H1 (cell line): Measurements from ENCODE around the gene SLC38A1. TPM values are rescaled to one million over a fixed set of nuclear protein-coding genes. Genes with fewer than 3 reads are reported as not detected.

ENCODE experiments used
- CTCF ChIA-PET: fragments of 300-600 bp; sonication (Branson Sonifier 250); formaldehyde crosslinking; loops from one replicate; lab custom pipeline; 2021; ENCODE audit not compliant: partially characterized antibody; lab: Charles Lee
- POLR2A ChIA-PET: fragments of 300-600 bp; sonication (Branson Sonifier 250); formaldehyde crosslinking; loops from one replicate; lab custom pipeline; 2021; ENCODE audit warnings: inconsistent platforms; ENCODE audit not compliant: partially characterized antibody; lab: Charles Lee
- DNase-seq, 2 experiments: peaks; one replicate each; pipeline versions ENCODE4 v3.0.0 to v3.0.0-alpha.2; 2010 to 2022; ENCODE audit warnings: low spot score in 2 of 2, low read depth in 1 of 2, mixed read lengths in 1 of 2
- FAIRE-seq: peaks from 2 replicates; lab custom pipeline; 2011; peaks lifted over from hg19 to GRCh38; lab: Jason Lieb, UNC
- H2AFZ ChIP-seq: 2 replicates; pipeline ENCODE4 v1.8.1; 2012; ENCODE audit warnings: low read length, inconsistent platforms
- H2AK5ac ChIP-seq: 2 replicates; pipeline ENCODE4 v1.6.1; 2013; ENCODE audit warnings: low read depth, low read length
- H2BK120ac ChIP-seq: replicated peaks from 2 replicates; pipeline ENCODE3; 2013; ENCODE audit warnings: low read depth, low read length, inconsistent platforms
- H2BK12ac ChIP-seq: 2 replicates; pipeline ENCODE4 v1.6.1; 2013; ENCODE audit warnings: low read depth, low read length
- H2BK15ac ChIP-seq: 2 replicates; pipeline ENCODE4 v1.6.1; 2013; ENCODE audit warnings: low read length
- H2BK20ac ChIP-seq: 2 replicates; pipeline ENCODE4 v1.6.1; 2013; ENCODE audit warnings: low read length
- H2BK5ac ChIP-seq: 2 replicates; pipeline ENCODE4 v1.6.1; 2013; ENCODE audit warnings: low read depth, low read length
- H3K14ac ChIP-seq: 2 replicates; pipeline ENCODE4 v1.6.1; 2013; ENCODE audit warnings: inconsistent platforms; ENCODE audit not compliant: insufficient read length
- H3K18ac ChIP-seq: 2 replicates; pipeline ENCODE4 v1.6.1; 2013; ENCODE audit warnings: low read length; ENCODE audit errors: extremely low read depth
- H3K23ac ChIP-seq: 2 replicates; pipeline ENCODE4 v1.6.1; 2013; ENCODE audit warnings: inconsistent platforms; ENCODE audit not compliant: insufficient read length
- H3K23me2 ChIP-seq: 2 replicates; pipeline ENCODE4 v1.6.1; 2013; ENCODE audit warnings: low read depth, low read length
- H3K27ac ChIP-seq: 2 replicates; pipeline ENCODE4 v1.6.1; 2011; ENCODE audit warnings: low read depth, low read length, inconsistent platforms
- H3K27me3 ChIP-seq, 4 experiments: replicated peaks in 1 of 4; 1 replicate in 1 of 4; 2 replicates in 3 of 4; pipeline versions ENCODE4 v1.6.1 to v1.8.1; 2011 to 2013; ENCODE audit warnings: low read length in 3 of 4, mild to moderate bottlenecking in 3 of 4, inconsistent platforms in 2 of 4, mixed read lengths in 2 of 4, moderate library complexity in 1 of 4; ENCODE audit not compliant: control insufficient read depth in 3 of 4, insufficient read depth in 3 of 4; ENCODE audit errors: extremely low read depth in 1 of 4
- H3K36me3 ChIP-seq, 4 experiments: 2 replicates each; pipeline versions ENCODE4 v1.6.1 to v1.8.1; 2011 to 2013; ENCODE audit warnings: mild to moderate bottlenecking in 4 of 4, low read length in 3 of 4, moderate library complexity in 2 of 4, control low read depth in 1 of 4, inconsistent platforms in 1 of 4; ENCODE audit not compliant: insufficient read depth in 4 of 4, control insufficient read depth in 2 of 4
- H3K4ac ChIP-seq: replicated peaks from 2 replicates; pipeline ENCODE3; 2013; ENCODE audit warnings: low read length, low read depth, mixed read lengths, inconsistent platforms; ENCODE audit not compliant: insufficient read length
- H3K4me1 ChIP-seq, 4 experiments: replicated peaks in 1 of 4; 1 replicate in 1 of 4; 2 replicates in 3 of 4; pipeline versions ENCODE4 v1.6.1 to v1.8.1; 2011 to 2013; ENCODE audit warnings: low read length in 3 of 4, inconsistent platforms in 2 of 4, mixed read lengths in 1 of 4; ENCODE audit not compliant: insufficient read depth in 4 of 4, control insufficient read depth in 3 of 4
- H3K4me2 ChIP-seq, 2 experiments: 2 replicates each; pipeline versions ENCODE4 v1.6.1 to v1.8.1; 2011 to 2013; ENCODE audit warnings: low read depth in 2 of 2, low read length in 2 of 2, control low read depth in 1 of 2, inconsistent platforms in 1 of 2, mild to moderate bottlenecking in 1 of 2; ENCODE audit not compliant: insufficient read depth in 1 of 2
- H3K4me3 ChIP-seq, 4 experiments: fragments of 200-600, 300-600 bp in 1 of 4; sonication (generic), shearing (Covaris generic), sonication (Bioruptor Twin) in 1 of 4; 2 replicates each; pipeline versions ENCODE4 v1.5.1 to v1.8.1; 2011 to 2016; ENCODE audit warnings: low read length in 4 of 4, low read depth in 3 of 4, control low read depth in 2 of 4, inconsistent platforms in 2 of 4, mild to moderate bottlenecking in 2 of 4, mixed read lengths in 1 of 4, moderate library complexity in 1 of 4; ENCODE audit not compliant: insufficient read depth in 2 of 4; ENCODE audit errors: extremely low read depth in 1 of 4
- H3K56ac ChIP-seq: replicated peaks from 2 replicates; pipeline ENCODE3; 2013; ENCODE audit warnings: low read depth, mild to moderate bottlenecking, mixed read lengths, low read length, inconsistent platforms; ENCODE audit not compliant: insufficient read length
- H3K79me1 ChIP-seq: 2 replicates; pipeline ENCODE4 v1.6.1; 2013; ENCODE audit warnings: low read depth, low read length, control low read depth
- H3K79me2 ChIP-seq, 2 experiments: 2 replicates each; pipeline versions ENCODE4 v1.6.1 to v1.8.1; 2012 to 2013; ENCODE audit warnings: low read length in 2 of 2, mild to moderate bottlenecking in 2 of 2, inconsistent platforms in 1 of 2; ENCODE audit not compliant: insufficient read depth in 2 of 2, control insufficient read depth in 1 of 2
- H3K9ac ChIP-seq, 4 experiments: replicated peaks in 1 of 4; 1 replicate in 1 of 4; 2 replicates in 3 of 4; pipeline versions ENCODE4 v1.6.1 to v1.8.1; 2011 to 2013; ENCODE audit warnings: low read depth in 3 of 4, low read length in 3 of 4, control low read depth in 2 of 4, mild to moderate bottlenecking in 2 of 4, moderate library complexity in 2 of 4, inconsistent platforms in 1 of 4; ENCODE audit errors: extremely low read depth in 1 of 4
- H3K9me3 ChIP-seq, 2 experiments: 2 replicates each; pipeline versions ENCODE4 v1.6.1 to v1.8.1; 2012 to 2013; ENCODE audit warnings: mild to moderate bottlenecking in 2 of 2, moderate library complexity in 2 of 2, control low read depth in 1 of 2, inconsistent platforms in 1 of 2, low read depth in 1 of 2, low read length in 1 of 2, mixed read lengths in 1 of 2; ENCODE audit not compliant: insufficient read depth in 2 of 2
- H4K20me1 ChIP-seq, 2 experiments: replicated peaks in 1 of 2; 2 replicates each; pipeline versions ENCODE3 to v1.8.1; 2011 to 2013; ENCODE audit warnings: inconsistent platforms in 2 of 2, low read length in 2 of 2, mild to moderate bottlenecking in 1 of 2; ENCODE audit not compliant: insufficient read depth in 2 of 2, control insufficient read depth in 1 of 2
- H4K5ac ChIP-seq: 2 replicates; pipeline ENCODE4 v1.6.1; 2013; ENCODE audit warnings: low read length, low read depth, mixed read lengths, inconsistent platforms; ENCODE audit not compliant: insufficient read length
- H4K8ac ChIP-seq: 2 replicates; pipeline ENCODE4 v1.8.0; 2013; ENCODE audit warnings: mild to moderate bottlenecking, moderate library complexity, low read length, inconsistent platforms; ENCODE audit not compliant: insufficient read depth; ENCODE audit errors: extremely low read depth
- H4K91ac ChIP-seq: replicated peaks from 2 replicates; pipeline ENCODE3; 2013; ENCODE audit warnings: low read length, mixed read lengths, inconsistent platforms; ENCODE audit not compliant: insufficient read length
- POLR2AphosphoS5 ChIP-seq: IDR thresholded peaks from 2 replicates; pipeline ENCODE4 v1.6.1; 2011; ENCODE audit warnings: low read depth, low read length
- SRF ChIP-seq: IDR thresholded peaks from 2 replicates; pipeline ENCODE4 v1.6.1; 2011; ENCODE audit warnings: mild to moderate bottlenecking, low read depth, low read length, moderate library complexity
- WGBS, 2 experiments: shearing (Covaris generic) in 1 of 2; methylation state at CpG; one replicate each; pipeline versions ENCODE4 v1.1.6 to v1.1.7; 2013 to 2015; ENCODE audit warnings: low lambda C conversion rate in 2 of 2, mixed read lengths in 2 of 2, inconsistent platforms in 1 of 2, low coverage in 1 of 2, missing lambda C conversion rate in 1 of 2; ENCODE audit not compliant: insufficient replicate concordance in 2 of 2, insufficient coverage in 1 of 2, insufficient read length in 1 of 2; ENCODE audit errors: extremely low coverage in 1 of 2, missing lambda C conversion rate in 1 of 2; 5-methylcytosine and 5-hydroxymethylcytosine counted together
- polyA plus RNA-seq, 7 experiments: library from polyadenylated mRNA; depleted of rRNA in 3 of 7; stranded (reverse) in 5 of 7; unstranded in 2 of 7; fragments of >200 nt in 5 of 7; fragments of 200-250 nt in 2 of 7; gene quantifications; 1 replicate in 5 of 7; 2 replicates in 1 of 7; 4 replicates in 1 of 7; pipeline versions ENCODE4 v1.2.1 to v1.2.3, GENCODE V29; 2011 to 2013; ENCODE audit warnings: missing spikeins in 2 of 7, mixed read lengths in 2 of 7
- total RNA-seq: library from RNA; stranded (reverse); fragmentation: NEBNext Ultra II Directional; extraction: Animal tissue kit (Norgen Biotek cat#: 25700); gene quantifications from 2 replicates; pipeline ENCODE4 v1.2.1, GENCODE V29; 2021
- TF ChIP-seq, protein P1 (sequence below): IDR thresholded peaks from 2 replicates; pipeline ENCODE4 v1.6.1; 2012; ENCODE audit warnings: inconsistent platforms

The SLC38A1 gene
- total and polyA plus RNA-seq, 2 of the 8 experiments (the other 6 are each of a cell fraction or from before 2014, with no cell fraction given): 83.4 to 242 TPM

DNA sequence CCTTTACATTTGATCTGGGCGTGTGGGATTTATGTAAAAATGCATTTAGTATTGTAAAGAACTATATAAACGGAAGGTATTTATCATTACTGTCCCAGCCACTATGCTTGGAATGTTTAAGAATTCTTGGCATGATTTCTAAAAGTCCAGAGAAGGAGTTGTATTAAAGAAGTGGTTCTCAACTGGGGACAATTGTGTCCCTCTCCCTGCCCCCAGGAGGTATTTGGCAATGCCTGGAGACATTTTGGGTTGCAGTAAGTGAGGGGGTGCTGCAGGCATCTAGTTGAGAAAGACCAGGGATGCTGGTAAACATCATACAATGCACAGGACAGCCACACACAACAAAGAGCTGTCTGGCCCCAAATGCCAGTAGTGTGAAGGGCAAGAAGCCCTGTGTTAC is 7.2 kb downstream of the SLC38A1 start:
- Histone ChIP-seq H3K4me1 (peaks cover 16 to 39% (median 34%) of the 10 kb centered on the region in 4 experiments), H3K79me1 (no peaks in the 10 kb centered on the region; the same call in 1 of the 2 replicates), H3K4me2 (peak overlapping the region; percentile 59 to 87), H3K4ac (no peak overlapping the region), H2AK5ac (peak overlapping the region; percentile 28; the same call in 1 of the 2 replicates), H3K9ac (no peak overlapping the region), H3K79me2 (peaks cover 91 to 100% of the 10 kb centered on the region in 2 experiments), H3K36me3 (peaks cover 0 to 3% (median 0%) of the 10 kb centered on the region in 4 experiments; a peak in 3 of 8 replicates), H2BK20ac (no peak overlapping the region), H3K23me2 (peaks cover 4% of the 10 kb centered on the region), H3K18ac (no peak overlapping the region), H3K23ac (no peak overlapping the region), H3K14ac (no peak overlapping the region), H3K56ac (no peak overlapping the region), H3K27me3 (no peaks in the 10 kb centered on the region), H2BK5ac (no peak overlapping the region; the same call in 1 of the 2 replicates), H4K8ac (no peak overlapping the region), H2AFZ (no peak overlapping the region), H4K91ac (no peak overlapping the region), H3K4me3 (peak overlapping the region in 1 of 4 experiments; percentile 41; a peak in 2 of 8 replicates), H4K20me1 (peaks cover 40 to 45% of the 10 kb centered on the region in 2 experiments), H2BK120ac (no peak overlapping the region), H2BK15ac (no peak overlapping the region), H3K9me3 (no peaks in the 10 kb centered on the region), H4K5ac (no peak overlapping the region), H3K27ac (no peak overlapping the region), H2BK12ac (0 out of 2 replicates have a peak overlapping the region, but pooled peaks have one; percentile 31)
- ChIA-PET POLR2A (interaction anchor here (0.6 to 11.4 kb wide), 12 partner anchors 8 to 106 kb away, joined by 3 to 198 read pairs (median 3); partner anchors contain the start of gene SLC38A1), CTCF (interaction anchor here (0.9 to 2.8 kb wide), 4 partner anchors 9 to 47 kb away, joined by 4 to 7 read pairs (median 6); no protein-coding TSS in a partner anchor)
- FAIRE-seq: no peak
- no peak for DNase-seq
- 74% methylated on average over 2 of the region's 2 CpGs; no CpG with 5 or more reads in 1 of the 2 experiments for WGBS, 2 experiments
- TF ChIP-seq POLR2AphosphoS5 (peak; percentile 41; the same call in 1 of the 2 replicates), SRF (no peak)
- TF ChIP-seq, protein P1, sequence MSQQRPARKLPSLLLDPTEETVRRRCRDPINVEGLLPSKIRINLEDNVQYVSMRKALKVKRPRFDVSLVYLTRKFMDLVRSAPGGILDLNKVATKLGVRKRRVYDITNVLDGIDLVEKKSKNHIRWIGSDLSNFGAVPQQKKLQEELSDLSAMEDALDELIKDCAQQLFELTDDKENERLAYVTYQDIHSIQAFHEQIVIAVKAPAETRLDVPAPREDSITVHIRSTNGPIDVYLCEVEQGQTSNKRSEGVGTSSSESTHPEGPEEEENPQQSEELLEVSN: no peak
